SIG-M5 treated with dmso at 0.1 percent for 504 hours (cell line): ENCODE results near the gene VPS26C.
"Not testable (repeated sequence)": the region's sequence is repeated elsewhere in the genome, so short reads cannot be mapped to it uniquely, and the experiment has no call there.

Source experiments
- DNase-seq: peaks from one replicate; lab custom pipeline; 2025; ENCODE audit not compliant: unreplicated experiment; lab: John Stamatoyannopoulos, UW

The VPS26C gene

GRCh38 chr21:37267269-37268185, at the start of gene VPS26C:
VPS26C (minus strand) TSS chr21:37267334; CDS start chr21:37267294, 40 bp downstream.
- DNase-seq = peak; percentile 99

DNA sequence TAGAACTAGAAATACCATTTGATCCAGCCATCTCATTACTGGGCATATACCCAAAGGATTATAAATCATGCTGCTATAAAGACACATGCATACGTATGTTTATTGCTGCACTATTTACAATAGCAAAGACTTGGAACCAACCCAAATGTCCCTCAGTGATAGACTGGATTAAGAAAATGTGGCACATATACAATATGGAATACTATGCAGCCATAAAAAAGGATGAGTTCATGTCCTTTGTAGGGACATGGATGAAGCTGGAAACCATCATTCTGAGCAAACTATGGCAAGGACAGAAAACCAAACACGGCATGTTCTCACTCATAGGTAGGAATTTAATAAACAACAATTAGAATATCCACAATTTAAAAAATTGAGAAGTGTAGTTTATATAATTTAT, 48.9 kb upstream of the VPS26C start:
- not testable (repeated sequence) for DNase-seq

DNA sequence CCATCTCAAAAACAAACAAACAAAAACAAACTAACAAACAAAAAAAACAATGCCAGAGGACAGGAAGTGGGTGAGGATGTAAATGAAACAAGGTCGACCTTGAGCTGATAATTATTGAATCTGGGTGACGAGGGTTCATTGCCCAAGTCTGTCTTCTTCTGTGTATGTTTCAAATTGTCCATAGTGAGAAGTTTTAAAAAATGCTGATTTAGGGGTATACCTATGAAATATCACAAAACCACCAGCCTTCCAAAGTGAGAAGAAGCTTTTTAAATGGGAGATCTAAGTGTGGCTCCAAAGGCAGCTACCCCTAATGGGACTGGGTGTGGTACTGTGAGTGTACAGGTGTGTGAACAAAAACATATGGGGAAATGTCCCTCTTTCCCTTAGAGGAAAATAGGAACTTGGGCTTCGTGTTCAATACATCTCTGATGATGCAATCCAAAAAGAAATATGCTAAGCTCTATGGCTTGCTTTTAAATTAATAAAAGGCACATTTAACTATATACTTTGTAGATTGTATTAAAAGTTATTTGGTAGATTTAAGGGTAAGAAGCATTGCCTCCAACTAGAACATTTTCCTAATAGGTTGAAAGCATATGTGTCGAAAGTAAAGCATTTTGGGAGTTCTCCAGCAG, 33.1 kb upstream of the VPS26C start:
- no peak for DNase-seq

- DNase-seq = no peak
Measured at GRCh38 chr21:37297364-37297763, 30.2 kb upstream of the VPS26C start.

- no peak for DNase-seq
Measured at GRCh38 chr21:37294679-37295078, 27.5 kb upstream of the VPS26C start.

DNA sequence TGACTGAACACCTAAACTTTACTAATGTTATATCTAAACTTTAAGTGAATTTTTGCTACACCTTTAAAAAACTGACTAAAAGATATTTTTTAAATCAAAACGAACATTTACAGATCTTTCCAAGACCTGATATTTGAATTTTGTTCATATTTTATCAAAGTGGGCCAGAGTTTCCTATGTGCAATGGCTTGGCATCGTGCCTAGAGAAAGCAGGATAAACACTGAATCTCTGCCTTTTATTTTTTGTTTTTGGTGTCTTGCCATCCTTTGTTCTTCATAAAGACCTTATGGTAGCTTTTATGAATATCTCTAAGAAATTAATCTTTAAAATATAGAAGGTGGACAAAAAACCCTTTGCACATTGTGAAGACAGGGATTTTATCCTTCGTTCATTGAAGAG, 25.8 kb upstream of the VPS26C start:
- DNase-seq = no peak

DNA sequence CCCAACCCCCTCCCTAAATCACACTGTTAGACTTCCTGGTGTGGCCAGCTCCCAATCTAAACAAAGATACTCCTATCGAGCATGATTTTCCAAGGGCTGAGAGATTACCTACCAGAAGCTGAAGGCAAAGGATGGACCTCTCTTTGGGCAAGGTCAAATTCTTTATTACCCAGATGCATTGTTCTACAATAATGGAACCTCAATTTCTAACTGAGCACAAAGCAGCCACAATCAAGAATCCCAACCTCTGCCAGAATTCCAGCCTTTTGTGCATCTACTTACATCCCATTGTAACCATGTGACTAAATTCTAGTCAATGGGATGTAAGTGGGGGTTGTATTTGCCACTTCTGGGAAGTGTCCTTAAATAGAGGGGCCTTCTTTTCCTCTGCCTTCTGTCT, 24.9 kb upstream of the VPS26C start:
- DNase-seq = no peak

DNA sequence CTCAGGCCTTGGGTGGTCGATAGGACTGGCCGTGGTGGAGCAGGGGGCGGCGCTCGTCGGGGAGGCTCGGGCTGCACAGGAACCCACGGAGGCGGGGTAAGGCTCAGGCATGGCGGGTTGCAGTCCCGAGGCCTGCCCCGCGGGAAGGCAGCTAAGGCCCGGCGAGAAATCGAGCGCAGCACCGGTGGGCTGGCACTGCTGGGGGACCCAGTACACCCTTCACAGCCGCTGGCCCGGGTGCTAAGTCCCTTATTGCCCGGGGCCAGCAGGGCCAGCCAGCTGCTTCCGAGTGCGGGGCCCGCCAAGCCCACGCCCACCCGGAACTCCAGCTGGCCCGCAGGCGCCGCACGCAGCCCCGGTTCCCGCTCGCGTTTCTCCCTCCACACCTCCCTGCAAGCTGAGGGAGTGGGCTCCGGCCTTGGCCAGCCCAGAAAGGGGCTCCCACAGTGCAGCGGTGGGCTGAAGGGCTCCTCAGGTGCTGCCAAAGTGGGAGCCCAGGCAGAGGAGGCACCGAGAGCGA, 16.1 kb upstream of the VPS26C start:
- not testable (repeated sequence) for DNase-seq

DNA sequence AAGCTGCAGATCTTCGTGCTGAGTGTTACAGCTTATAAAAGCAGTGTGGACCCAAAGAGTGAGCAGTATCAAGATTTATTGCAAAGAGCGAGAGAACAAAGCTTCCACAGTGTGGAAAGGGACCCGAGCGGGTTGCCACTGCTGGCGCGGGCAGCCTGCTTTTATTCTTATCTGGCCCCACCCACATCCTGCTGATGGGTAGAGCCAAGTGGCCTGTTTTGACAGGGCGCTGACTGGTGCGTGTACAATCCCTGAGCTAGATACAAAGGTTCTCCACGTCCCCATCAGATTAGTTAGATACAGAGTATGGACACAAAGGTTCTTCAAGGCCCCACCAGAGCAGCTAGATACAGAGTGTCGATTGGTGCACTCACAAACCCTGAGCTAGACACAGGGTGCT, 15.5 kb upstream of the VPS26C start:
- not testable (repeated sequence) for DNase-seq

DNA sequence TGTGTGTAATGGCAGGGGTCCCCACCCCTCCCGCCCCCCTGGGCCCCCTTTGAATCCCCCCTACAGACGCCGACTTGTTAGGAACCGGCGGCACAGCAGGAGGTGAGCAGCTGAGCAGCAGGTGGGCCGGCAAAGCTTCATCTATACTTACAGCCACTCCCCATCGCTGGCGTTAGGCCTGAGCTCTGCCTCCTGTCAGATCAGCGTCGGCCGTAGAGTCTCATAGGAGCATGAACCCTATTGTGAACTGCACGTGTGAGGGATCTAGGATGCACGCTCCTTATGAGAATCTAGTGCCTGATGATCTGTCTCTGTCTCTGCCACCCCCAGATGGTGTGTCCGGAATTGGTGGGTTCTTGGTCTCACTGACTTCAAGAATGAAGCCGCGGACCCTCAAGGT, 14.9 kb upstream of the VPS26C start:
- no peak for DNase-seq

DNA sequence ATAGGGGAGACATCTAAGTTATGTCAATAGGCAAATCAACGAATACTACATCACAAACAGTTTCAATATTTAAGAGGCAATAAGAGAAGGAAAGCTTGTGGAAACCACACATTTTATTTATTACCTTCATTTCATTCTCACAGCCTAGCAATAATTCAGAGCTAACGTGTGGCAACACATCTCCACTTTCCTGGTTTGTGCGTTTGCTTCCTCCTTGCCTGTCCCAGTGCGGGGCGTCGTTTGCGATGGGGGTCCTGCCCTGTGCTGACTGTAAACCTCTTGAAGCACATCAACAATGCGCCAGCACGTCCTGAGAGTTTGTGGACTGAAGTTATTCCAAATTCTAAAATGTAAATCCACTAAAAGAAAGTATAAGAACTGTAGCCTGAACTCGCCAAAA, 14.4 kb upstream of the VPS26C start:
- DNase-seq = no peak

DNA sequence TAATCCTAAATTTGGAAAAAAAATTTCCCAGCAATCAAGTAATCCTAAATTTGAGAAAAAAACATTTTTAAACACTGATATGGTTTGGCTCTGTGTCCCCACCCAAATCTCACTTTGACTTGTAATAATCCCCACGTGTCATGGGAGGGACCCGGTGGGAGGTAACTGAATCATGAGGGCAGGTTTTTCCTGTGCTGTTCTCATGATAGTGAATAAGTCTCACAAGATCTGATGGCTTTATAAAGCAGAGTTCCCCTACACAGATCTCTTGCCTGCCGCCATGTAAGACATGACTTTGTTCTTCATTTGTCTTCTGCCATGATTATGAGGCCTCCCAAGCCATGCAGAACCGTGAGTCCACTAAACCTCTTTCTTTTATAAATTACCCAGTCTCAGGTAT, 12.1 kb upstream of the VPS26C start:
- DNase-seq = not testable (repeated sequence)

DNA sequence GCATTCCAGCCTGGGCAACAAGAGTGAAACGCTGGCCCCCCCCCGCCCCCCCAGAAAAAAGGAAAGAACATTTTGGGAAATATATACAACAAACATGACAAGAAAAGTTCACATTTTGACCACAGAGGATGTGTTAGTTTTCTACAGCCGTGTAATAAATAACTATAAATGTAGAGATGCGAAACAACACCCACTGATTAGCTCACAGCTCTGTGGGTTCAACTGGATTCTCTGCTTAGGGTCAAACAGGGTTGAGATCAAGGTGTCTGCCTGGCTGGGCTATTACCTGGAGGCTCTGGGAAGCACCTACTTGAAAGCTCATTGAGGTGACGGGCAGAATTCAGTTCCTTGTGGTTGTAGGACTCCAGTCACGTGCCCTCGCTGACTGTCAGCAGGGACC, 11.1 kb upstream of the VPS26C start:
- DNase-seq = no peak

DNA sequence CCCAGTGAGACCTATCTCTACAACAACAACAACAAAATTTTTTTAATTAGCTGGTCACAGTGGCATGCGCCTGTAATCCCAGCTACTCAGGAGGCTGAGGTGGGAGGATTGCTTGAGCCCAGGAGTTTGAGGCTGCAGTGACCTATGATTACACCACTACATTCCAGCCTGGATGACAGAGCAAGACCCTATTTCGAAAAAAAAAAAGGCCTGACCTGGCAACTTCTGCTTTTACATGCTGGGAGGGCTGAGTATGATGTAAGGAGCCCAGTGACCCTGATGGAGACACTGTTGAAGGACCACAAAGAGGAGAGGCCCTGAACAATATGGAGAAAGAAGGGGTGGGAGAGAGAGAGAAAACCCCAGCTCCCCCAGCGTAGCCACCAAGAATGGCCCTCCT, 9.2 kb upstream of the VPS26C start:
- peak; percentile 80 for DNase-seq

DNA sequence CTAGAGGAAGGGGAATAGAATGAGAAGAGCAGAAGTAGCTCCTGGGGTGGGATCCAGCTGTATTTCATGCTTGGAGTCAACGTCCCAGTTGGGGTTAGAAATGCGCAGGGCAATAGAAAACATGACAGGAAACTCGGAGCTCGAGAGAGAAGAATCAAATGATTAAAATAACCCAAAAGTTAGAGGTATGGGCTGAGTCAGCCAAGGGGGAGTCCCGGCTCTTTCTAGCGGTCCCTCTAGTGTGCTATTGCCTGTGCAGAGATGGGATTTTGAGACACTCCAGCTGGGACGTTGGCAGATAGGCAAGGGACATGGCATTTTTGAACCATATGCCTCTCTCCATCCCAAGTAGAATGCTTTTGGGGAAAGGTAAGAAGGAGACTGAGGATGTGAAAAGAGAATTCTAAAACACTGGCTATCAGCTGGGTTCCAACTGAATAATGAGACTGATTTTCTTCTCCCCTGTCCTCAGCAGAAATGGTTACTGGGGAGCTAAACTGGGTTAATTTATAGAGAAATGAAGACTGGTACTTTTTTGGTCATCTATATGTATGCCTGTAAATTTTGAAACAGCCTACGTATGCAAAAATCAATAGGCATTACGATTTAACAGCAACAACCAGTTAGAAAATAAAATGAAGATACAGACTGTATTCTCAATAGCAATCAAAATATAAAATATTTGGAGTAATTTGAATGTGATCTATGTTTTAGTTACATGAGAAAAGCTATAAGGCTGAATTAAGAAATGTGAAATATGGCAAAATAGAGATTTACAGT, 7.0 kb upstream of the VPS26C start:
- DNase-seq = no peak

DNA sequence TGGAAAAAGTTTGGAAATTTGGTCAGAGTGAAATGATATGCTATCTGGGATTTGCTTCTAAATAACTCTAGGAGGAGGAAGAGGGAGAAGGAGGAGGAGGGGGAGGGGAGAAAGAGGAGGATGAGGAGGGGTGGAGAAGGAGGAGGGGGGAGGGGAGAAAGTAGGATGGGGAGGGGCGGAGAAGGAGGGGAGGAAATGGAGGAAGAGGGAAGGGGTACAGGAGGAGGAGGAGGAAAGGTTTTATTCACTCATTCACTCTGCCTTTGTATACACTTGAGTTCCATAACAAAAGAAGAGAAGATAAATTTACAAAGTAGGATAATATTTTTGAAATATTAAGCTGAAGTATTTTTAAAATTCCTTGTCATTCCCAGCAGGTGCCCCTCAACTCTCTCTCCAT, 6.3 kb upstream of the VPS26C start:
- no peak for DNase-seq

- DNase-seq = no peak
Measured at GRCh38 chr21:37272897-37273296, 5.8 kb upstream of the VPS26C start.

- no peak for DNase-seq
Measured at GRCh38 chr21:37270576-37271365, 3.6 kb upstream of the VPS26C start.

DNA sequence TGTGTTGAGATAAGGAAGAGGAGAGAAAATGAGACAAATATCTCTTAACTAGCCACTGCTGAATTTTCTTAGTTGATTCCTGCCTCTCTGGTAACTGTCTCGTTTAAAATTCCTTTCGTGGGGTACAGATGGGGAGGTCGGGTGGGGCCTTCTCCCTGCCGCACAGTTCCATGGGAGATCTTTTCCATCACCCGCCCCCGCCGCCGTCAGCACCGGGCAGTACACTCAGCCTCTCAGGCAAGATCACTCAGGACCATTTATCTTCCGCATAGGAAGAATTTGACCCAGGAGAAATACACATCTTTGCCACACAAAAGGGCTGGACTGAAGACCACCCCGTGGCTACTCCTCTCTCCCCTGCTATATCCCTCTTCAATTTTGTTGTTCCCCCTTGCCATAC, 2.3 kb upstream of the VPS26C start:
- DNase-seq = no peak

DNA sequence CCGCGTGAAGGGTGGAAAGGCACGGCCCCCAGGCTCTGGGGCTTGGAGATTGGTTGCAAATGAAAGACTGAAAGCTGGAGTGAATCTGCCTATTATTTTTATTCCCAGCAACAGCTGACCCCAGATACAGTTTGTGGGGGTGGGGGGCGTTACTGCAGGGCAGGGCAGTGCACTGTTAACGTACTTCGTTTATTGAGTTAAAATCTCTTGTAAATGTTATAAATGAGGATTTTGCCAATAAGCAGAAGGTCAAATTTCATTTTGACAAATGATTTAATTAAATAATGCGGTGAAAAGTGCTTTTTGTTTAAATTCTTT, 1.0 kb upstream of the VPS26C start:
- no peak for DNase-seq
